Panc1 (cell line): ENCODE results near the gene NANOS3. TPM values are rescaled to one million over a fixed set of nuclear protein-coding genes. Genes with fewer than 3 reads are reported as not detected.

Source experiments
- ATAC-seq: fragments of 200-7000 bp; cut with Tn5 transposase; 2 replicates; pipeline ENCODE4 v1.9.1; 2020; ENCODE audit warnings: mild to moderate bottlenecking, moderate library complexity
- Bru-seq: library from RNA; stranded (reverse); fragments of 400-500 nt; gene quantifications from one replicate; lab custom pipeline; 2021; lab: Mats Ljungman, UMichigan
- BruChase-seq, 2 experiments: library from RNA; stranded (reverse); fragments of 400-500 nt; gene quantifications; one replicate each; lab custom pipeline; 2021; lab: Mats Ljungman, UMichigan
- BruUV-seq: library from RNA; stranded (reverse); fragments of 400-500 nt; replicated peaks from 2 replicates; lab custom pipeline; 2021; lab: Mats Ljungman, UMichigan
- CTCF ChIA-PET: fragments of 300-600 bp; sonication (Branson Sonifier 250); formaldehyde crosslinking; loops from one replicate; lab custom pipeline; 2022; ENCODE audit warnings: antibody characterized with exemption; lab: Charles Lee
- POLR2A ChIA-PET: fragments of 300-600 bp; sonication (Branson Sonifier 250); formaldehyde crosslinking; loops from one replicate; lab custom pipeline; 2022; ENCODE audit warnings: antibody characterized with exemption; lab: Charles Lee
- DNase-seq: peaks from one replicate; pipeline ENCODE4 v3.0.0-alpha.2; 2010; ENCODE audit warnings: low read depth, low spot score
- H3K27ac ChIP-seq: 2 replicates; pipeline ENCODE4 v1.5.1; 2011; ENCODE audit warnings: mild to moderate bottlenecking, low read length, inconsistent platforms
- H3K27me3 ChIP-seq: fragments of 200-500 bp; sonication (Bioruptor generic); 2 replicates; pipeline ENCODE4 v1.6.0; 2014; ENCODE audit warnings: low read length, inconsistent platforms; ENCODE audit not compliant: control insufficient read depth, insufficient read depth
- H3K36me3 ChIP-seq: fragments of 200-500 bp; sonication (Bioruptor generic); 2 replicates; pipeline ENCODE4 v1.5.1; 2014; ENCODE audit warnings: inconsistent platforms, mild to moderate bottlenecking, low read length, moderate library complexity; ENCODE audit not compliant: control insufficient read depth, insufficient read depth
- H3K4me1 ChIP-seq: 2 replicates; pipeline ENCODE4 v1.5.1; 2011; ENCODE audit warnings: inconsistent platforms, mild to moderate bottlenecking, low read length, moderate library complexity; ENCODE audit not compliant: control insufficient read depth, insufficient read depth
- H3K4me3 ChIP-seq, 2 experiments: 2 replicates each; pipeline ENCODE4 v1.5.1; 2011 to 2012; ENCODE audit warnings: low read depth in 2 of 2, low read length in 2 of 2, mild to moderate bottlenecking in 2 of 2, inconsistent platforms in 1 of 2, moderate library complexity in 1 of 2
- H3K9me3 ChIP-seq: fragments of 200-500 bp; sonication (Bioruptor generic); 2 replicates; pipeline ENCODE4 v1.5.1; 2014; ENCODE audit warnings: low read depth, mild to moderate bottlenecking, inconsistent platforms, low read length, moderate library complexity; ENCODE audit not compliant: control insufficient read depth, insufficient read depth
- POLR2AphosphoS5 ChIP-seq: IDR thresholded peaks from 2 replicates; pipeline ENCODE4 v1.6.1; 2012; ENCODE audit warnings: mild to moderate bottlenecking, low read depth, low read length, moderate library complexity
- REST ChIP-seq, 2 experiments: IDR thresholded peaks; 2 replicates each; pipeline ENCODE4 v1.6.1; 2011 to 2012; ENCODE audit warnings: low read depth in 2 of 2, control low read depth in 1 of 2, low read length in 1 of 2, mild to moderate bottlenecking in 1 of 2, moderate library complexity in 1 of 2; ENCODE audit not compliant: insufficient read depth in 1 of 2
- SIN3A ChIP-seq: IDR thresholded peaks from 2 replicates; pipeline ENCODE4 v1.6.1; 2012; ENCODE audit warnings: low read depth, mild to moderate bottlenecking, low read length, moderate library complexity, borderline replicate concordance; ENCODE audit not compliant: insufficient read depth
- TCF7L2 ChIP-seq: IDR thresholded peaks from 2 replicates; pipeline ENCODE4 v1.6.1; 2011; ENCODE audit warnings: mild to moderate bottlenecking, low read depth, low read length, inconsistent platforms
- in situ Hi-C: cut with HindIII; loops from 2 replicates; pipeline ENCODE4 v1.10.0; 2016; ENCODE audit warnings: low sequenced_read_pairs, low pct_unique_long_range_greater_than_20kb
- intact Hi-C: fragments of 100-400 bp; cut with micrococcal nuclease; formaldehyde crosslinking; loops from one replicate; pipeline ENCODE4 v1.10.0; 2022; ENCODE audit not compliant: unreplicated experiment
- long read RNA-seq: library from polyadenylated mRNA; unstranded; transcript quantifications from one replicate; pipeline ENCODE4 v2.0.0, GENCODE V29; 2021; ENCODE audit not compliant: unreplicated experiment
- polyA plus RNA-seq: library from polyadenylated mRNA; unstranded; fragments of >200 nt; gene quantifications from one replicate; pipeline ENCODE4 v1.2.1, GENCODE V29; 2012; ENCODE audit warnings: missing spikeins; ENCODE audit not compliant: insufficient read length
- total RNA-seq: library from RNA; stranded (reverse); gene quantifications from one replicate; pipeline ENCODE4 v1.2.1, GENCODE V29; 2021; ENCODE audit not compliant: unreplicated experiment
- TF ChIP-seq, protein P1 (sequence below): fragments of 450-650 bp; IDR thresholded peaks from 2 replicates; pipeline ENCODE4 v1.5.1; 2017; ENCODE audit warnings: mild to moderate bottlenecking

Gene NANOS3
- total RNA-seq = 0.33 TPM
- polyA plus RNA-seq = 0.71 TPM
- Bru-seq, nascent RNA = percentile 15 among the genes with signal in this experiment
- BruChase-seq, experiment 1, labeled RNA remaining after a 2-hour chase = percentile 24 among the genes with signal in this experiment
- percentile 20 among the genes with signal in this experiment for BruChase-seq, experiment 2, labeled RNA remaining after a 6-hour chase
- long read RNA-seq = 0 reads

- Histone ChIP-seq H3K4me3 (no peak within 1 kb of the TSS), H3K9me3 (no peaks in the 10 kb centered on the region), H3K4me1 (peaks cover 27% of the 10 kb centered on the region), H3K27ac (no peak within 1 kb of the TSS), H3K27me3 (no peaks in the 10 kb centered on the region), H3K36me3 (no peaks in the 10 kb centered on the region)
- no TSS peak for BruUV-seq
- in situ Hi-C loops (no loop called here), intact Hi-C loops (no loop called here)
- DNase-seq = no peak
- TF ChIP-seq, protein P1, sequence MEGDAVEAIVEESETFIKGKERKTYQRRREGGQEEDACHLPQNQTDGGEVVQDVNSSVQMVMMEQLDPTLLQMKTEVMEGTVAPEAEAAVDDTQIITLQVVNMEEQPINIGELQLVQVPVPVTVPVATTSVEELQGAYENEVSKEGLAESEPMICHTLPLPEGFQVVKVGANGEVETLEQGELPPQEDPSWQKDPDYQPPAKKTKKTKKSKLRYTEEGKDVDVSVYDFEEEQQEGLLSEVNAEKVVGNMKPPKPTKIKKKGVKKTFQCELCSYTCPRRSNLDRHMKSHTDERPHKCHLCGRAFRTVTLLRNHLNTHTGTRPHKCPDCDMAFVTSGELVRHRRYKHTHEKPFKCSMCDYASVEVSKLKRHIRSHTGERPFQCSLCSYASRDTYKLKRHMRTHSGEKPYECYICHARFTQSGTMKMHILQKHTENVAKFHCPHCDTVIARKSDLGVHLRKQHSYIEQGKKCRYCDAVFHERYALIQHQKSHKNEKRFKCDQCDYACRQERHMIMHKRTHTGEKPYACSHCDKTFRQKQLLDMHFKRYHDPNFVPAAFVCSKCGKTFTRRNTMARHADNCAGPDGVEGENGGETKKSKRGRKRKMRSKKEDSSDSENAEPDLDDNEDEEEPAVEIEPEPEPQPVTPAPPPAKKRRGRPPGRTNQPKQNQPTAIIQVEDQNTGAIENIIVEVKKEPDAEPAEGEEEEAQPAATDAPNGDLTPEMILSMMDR = no peak
- no peak for TF ChIP-seq REST (IDR thresholded peaks at IDR 0.05; ENCODE audit: insufficient read depth in 1 of 2, low read depth in 2 of 2, low read length in 1 of 2)
- TF ChIP-seq POLR2AphosphoS5 = no peak
- TF ChIP-seq SIN3A = no peak
- no peak for TF ChIP-seq TCF7L2
- ATAC-seq = no peak
- ChIA-PET POLR2A (no interaction called here), CTCF (no interaction called here)
Observed at GRCh38 chr19:13876834-13877233, at the start of gene NANOS3. Gene NANOS3, plus strand, starts transcription at chr19:13877134. Its CDS starts 115 bp downstream, at chr19:13877249.

DNA sequence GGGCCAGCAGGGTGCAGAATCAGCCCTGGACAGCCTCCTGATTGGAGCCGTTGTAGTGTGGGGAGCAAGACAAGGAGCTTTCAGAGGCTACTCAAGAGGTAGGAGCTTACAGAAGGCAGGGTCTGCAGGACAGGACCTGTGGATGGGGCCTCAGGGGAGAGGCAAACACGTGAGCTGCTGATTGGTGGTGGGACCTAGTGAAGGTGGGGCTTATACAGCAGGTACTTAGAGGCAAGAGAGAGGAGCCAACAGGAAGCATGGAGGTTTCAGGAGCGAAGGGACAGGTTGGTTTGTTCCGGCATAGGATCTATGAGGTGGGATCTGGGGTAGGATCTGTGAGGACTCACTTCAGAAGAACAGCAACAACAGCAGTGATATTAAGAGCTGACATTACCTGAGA lies 49.3 kb upstream of the NANOS3 start:
- TF ChIP-seq SIN3A (no peak), REST (IDR thresholded peaks at IDR 0.05; ENCODE audit: insufficient read depth in 1 of 2, low read depth in 2 of 2, low read length in 1 of 2) (no peak), TCF7L2 (no peak)
- TF ChIP-seq, protein P1 = no peak
- H3K27ac ChIP-seq = no peak overlapping the region
- no TSS peak for BruUV-seq
- no peaks in the 10 kb centered on the region for H3K27me3 ChIP-seq
- no peak for DNase-seq
- ChIA-PET CTCF (interaction anchor here (0.8 kb wide), 1 partner anchor 40 kb away, joined by 6 read pairs; no protein-coding TSS in a partner anchor), POLR2A (interaction anchor here (0.5 to 1.0 kb wide), 4 partner anchors 12 to 888 kb away, joined by 3 to 14 read pairs (median 4); no protein-coding TSS in a partner anchor)
- no peak for ATAC-seq
- intact Hi-C loops (no loop called here), in situ Hi-C loops (no loop called here)
- no peaks in the 10 kb centered on the region for H3K36me3 ChIP-seq
- peaks cover 3% of the 10 kb centered on the region; the same call in 1 of the 2 replicates for H3K4me1 ChIP-seq
- H3K9me3 ChIP-seq = no peaks in the 10 kb centered on the region
- H3K4me3 ChIP-seq = no peak overlapping the region
